PC-9 (cell line): ENCODE results near the gene DNAL4. TPM values are rescaled to one million over a fixed set of nuclear protein-coding genes. Genes with fewer than 3 reads are reported as not detected.

ENCODE experiments used
- BruUV-seq: library from RNA; stranded (reverse); fragments of 400-500 nt; replicated peaks from 2 replicates; lab custom pipeline; 2021; lab: Mats Ljungman, UMichigan
- CTCF ChIA-PET: fragments of 300-600 bp; sonication (Branson Sonifier 250); formaldehyde crosslinking; loops from one replicate; lab custom pipeline; 2022; ENCODE audit warnings: antibody characterized with exemption; lab: Charles Lee
- POLR2A ChIA-PET: fragments of 300-600 bp; sonication (Branson Sonifier 250); formaldehyde crosslinking; loops from one replicate; lab custom pipeline; 2022; ENCODE audit warnings: antibody characterized with exemption; ENCODE audit not compliant: unreplicated experiment; lab: Charles Lee
- DNase-seq, 2 experiments: peaks; one replicate each; pipeline versions ENCODE4 v3.0.0 to v3.0.0-alpha.2; 2015 to 2022; ENCODE audit warnings: mixed read lengths in 1 of 2
- H2AFZ ChIP-seq: fragments of 200-600 bp; sonication (generic); 2 replicates; pipeline ENCODE4 v1.8.1; 2017; ENCODE audit warnings: antibody characterized with exemption
- H3F3A ChIP-seq: fragments of 200-600 bp; sonication (generic); 2 replicates; pipeline ENCODE4 v1.8.1; 2017; ENCODE audit warnings: antibody characterized with exemption, mild to moderate bottlenecking, low read depth; ENCODE audit not compliant: insufficient read depth
- H3K27ac ChIP-seq: fragments of 200-600 bp; sonication (generic); 2 replicates; pipeline ENCODE4 v1.6.1; 2016; ENCODE audit warnings: mixed run types
- H3K27me3 ChIP-seq: fragments of 200-600 bp; sonication (generic); 2 replicates; pipeline ENCODE4 v1.6.1; 2016; ENCODE audit warnings: low read depth, mixed run types; ENCODE audit not compliant: insufficient read depth
- H3K36me3 ChIP-seq: fragments of 200-600 bp; sonication (generic); 2 replicates; pipeline ENCODE4 v1.6.1; 2016; ENCODE audit warnings: low read depth, mixed run types
- H3K4me1 ChIP-seq: fragments of 200-600 bp; sonication (generic); replicated peaks from 2 replicates; pipeline ENCODE4 v1.6.1; 2016; ENCODE audit warnings: mixed run types; ENCODE audit not compliant: insufficient read depth
- H3K4me2 ChIP-seq: fragments of 200-600 bp; sonication (generic); 2 replicates; pipeline ENCODE4 v1.6.1; 2017; ENCODE audit warnings: mixed run types
- H3K4me3 ChIP-seq: fragments of 200-600 bp; sonication (generic); 2 replicates; pipeline ENCODE4 v1.6.1; 2016; ENCODE audit warnings: mixed run types
- H3K79me2 ChIP-seq: fragments of 200-600 bp; sonication (generic); 2 replicates; pipeline ENCODE4 v1.6.1; 2017; ENCODE audit warnings: low read depth, mixed run types
- H3K9me2 ChIP-seq: fragments of 200-600 bp; sonication (generic); 2 replicates; pipeline ENCODE4 v1.8.1; 2017; ENCODE audit warnings: mild to moderate bottlenecking; ENCODE audit not compliant: insufficient read depth
- H3K9me3 ChIP-seq: fragments of 200-600 bp; sonication (generic); 2 replicates; pipeline ENCODE4 v1.8.1; 2016; ENCODE audit warnings: low read depth; ENCODE audit not compliant: insufficient read depth
- H4K20me1 ChIP-seq: fragments of 200-600 bp; sonication (generic); 2 replicates; pipeline ENCODE4 v1.8.1; 2017; ENCODE audit not compliant: insufficient read depth
- EZH2 ChIP-seq: fragments of 200-600 bp; sonication (generic); IDR thresholded peaks from 2 replicates; pipeline ENCODE4 v1.8.0; 2017; ENCODE audit warnings: antibody characterized with exemption, low read depth
- intact Hi-C: fragments of 100-400 bp; cut with micrococcal nuclease; formaldehyde crosslinking; loops from one replicate; pipeline ENCODE4 v1.10.0; 2022; ENCODE audit not compliant: unreplicated experiment
- total RNA-seq: library from RNA; stranded (reverse); gene quantifications from 2 replicates; pipeline ENCODE4 v1.2.3, GENCODE V29; 2021
- TF ChIP-seq, protein P1 (sequence below): fragments of 200-600 bp; sonication (generic); conservative IDR thresholded peaks from 2 replicates; pipeline ENCODE4 v1.6.1; 2017; ENCODE audit warnings: mixed run types, antibody characterized with exemption, mild to moderate bottlenecking, moderate library complexity

Gene DNAL4
- total RNA-seq, 1 experiment from 2014 or later, result 50.3 TPM

- no TSS peak for BruUV-seq
- CTCF ChIA-PET, result no interaction called here
- POLR2A ChIA-PET, result interaction anchor here (0.5 kb wide), 1 partner anchor 457 kb away, joined by 3 read pairs; the partner anchor contains the start of gene PDGFB
Observed at GRCh38 chr22:38788021-38788816, 5.7 kb downstream of the DNAL4 start.

GRCh38 chr22:38786631-38787030 lies 7.3 kb downstream of the DNAL4 start:
- Histone ChIP-seq H3K9me3 (no peaks in the 10 kb centered on the region), H3K4me3 (no peak overlapping the region), H3F3A (peaks cover 8% of the 10 kb centered on the region; the same call in 1 of the 2 replicates), H3K36me3 (0 out of 2 replicates have a peak, but pooled peaks cover 5% of the 10 kb centered on the region), H3K27me3 (no peaks in the 10 kb centered on the region), H3K79me2 (no peaks in the 10 kb centered on the region), H3K4me2 (no peak overlapping the region), H3K27ac (no peak overlapping the region), H3K4me1 (0 out of 2 replicates have a peak, but pooled peaks cover 10% of the 10 kb centered on the region), H3K9me2 (no peaks in the 10 kb centered on the region), H4K20me1 (no peaks in the 10 kb centered on the region; the same call in 1 of the 2 replicates), H2AFZ (no peak overlapping the region)
- intact Hi-C loops, result no loop called here
- BruUV-seq, result no TSS peak
- CTCF ChIA-PET, result no interaction called here
- DNase-seq, result no peak
- TF ChIP-seq, protein P1, sequence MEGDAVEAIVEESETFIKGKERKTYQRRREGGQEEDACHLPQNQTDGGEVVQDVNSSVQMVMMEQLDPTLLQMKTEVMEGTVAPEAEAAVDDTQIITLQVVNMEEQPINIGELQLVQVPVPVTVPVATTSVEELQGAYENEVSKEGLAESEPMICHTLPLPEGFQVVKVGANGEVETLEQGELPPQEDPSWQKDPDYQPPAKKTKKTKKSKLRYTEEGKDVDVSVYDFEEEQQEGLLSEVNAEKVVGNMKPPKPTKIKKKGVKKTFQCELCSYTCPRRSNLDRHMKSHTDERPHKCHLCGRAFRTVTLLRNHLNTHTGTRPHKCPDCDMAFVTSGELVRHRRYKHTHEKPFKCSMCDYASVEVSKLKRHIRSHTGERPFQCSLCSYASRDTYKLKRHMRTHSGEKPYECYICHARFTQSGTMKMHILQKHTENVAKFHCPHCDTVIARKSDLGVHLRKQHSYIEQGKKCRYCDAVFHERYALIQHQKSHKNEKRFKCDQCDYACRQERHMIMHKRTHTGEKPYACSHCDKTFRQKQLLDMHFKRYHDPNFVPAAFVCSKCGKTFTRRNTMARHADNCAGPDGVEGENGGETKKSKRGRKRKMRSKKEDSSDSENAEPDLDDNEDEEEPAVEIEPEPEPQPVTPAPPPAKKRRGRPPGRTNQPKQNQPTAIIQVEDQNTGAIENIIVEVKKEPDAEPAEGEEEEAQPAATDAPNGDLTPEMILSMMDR, result no peak
- TF ChIP-seq EZH2, result no peak
- POLR2A ChIA-PET, result no interaction called here

More at GRCh38 chr22:38788021-38788816, 5.7 kb downstream of the DNAL4 start:
- no peak for DNase-seq
- no peaks in the 10 kb centered on the region for H3K9me3 ChIP-seq
- H3K79me2 ChIP-seq, result peaks cover 10% of the 10 kb centered on the region
- H3K9me2 ChIP-seq, result no peaks in the 10 kb centered on the region
- H3K36me3 ChIP-seq, result 0 out of 2 replicates have a peak, but pooled peaks cover 5% of the 10 kb centered on the region
- no peak overlapping the region for H3K27ac ChIP-seq
- H3K4me2 ChIP-seq, result no peak overlapping the region
- TF ChIP-seq, protein P1, result no peak
- no peak for TF ChIP-seq EZH2
- H3K4me3 ChIP-seq, result no peak overlapping the region
- intact Hi-C loops, result no loop called here
- H2AFZ ChIP-seq, result no peak overlapping the region
- H3K4me1 ChIP-seq, result peaks cover 19% of the 10 kb centered on the region
- H3F3A ChIP-seq, result peaks cover 16% of the 10 kb centered on the region; the same call in 1 of the 2 replicates
- H4K20me1 ChIP-seq, result no peaks in the 10 kb centered on the region; the same call in 1 of the 2 replicates
- no peaks in the 10 kb centered on the region for H3K27me3 ChIP-seq

- ChIA-PET POLR2A (interaction anchor here (0.6 kb wide), 1 partner anchor 10 kb away, joined by 4 read pairs; no protein-coding TSS in a partner anchor), CTCF (no interaction called here)
- Histone ChIP-seq H3K79me2 (no peaks in the 10 kb centered on the region), H3K27ac (no peak overlapping the region), H3F3A (peaks cover 8% of the 10 kb centered on the region; the same call in 1 of the 2 replicates), H3K36me3 (no peaks in the 10 kb centered on the region), H3K9me3 (no peaks in the 10 kb centered on the region), H3K9me2 (no peaks in the 10 kb centered on the region), H2AFZ (no peak overlapping the region), H4K20me1 (no peaks in the 10 kb centered on the region; the same call in 1 of the 2 replicates), H3K4me3 (no peak overlapping the region), H3K4me2 (no peak overlapping the region), H3K4me1 (0 out of 2 replicates have a peak, but pooled peaks cover 10% of the 10 kb centered on the region), H3K27me3 (no peaks in the 10 kb centered on the region)
- BruUV-seq, result no TSS peak
- TF ChIP-seq EZH2, result no peak
- TF ChIP-seq, protein P1, result no peak
- intact Hi-C loops, result no loop called here
- DNase-seq, result no peak
Observed at GRCh38 chr22:38784856-38785255, 9.1 kb downstream of the DNAL4 start.
